Erythroblast (primary cell): ENCODE results near the gene LRRC75B.

Experiments
- DNase-seq, 2 experiments: peaks; one replicate each; lab custom pipeline; 2025; lab: John Stamatoyannopoulos, UW
- GATA1 ChIP-seq: IDR thresholded peaks from 2 replicates; pipeline ENCODE4 v1.6.1; 2011; ENCODE audit warnings: low read depth, mild to moderate bottlenecking, control low read depth, low read length, moderate library complexity
- POLR2A ChIP-seq: IDR thresholded peaks from 2 replicates; pipeline ENCODE4 v1.6.1; 2011; ENCODE audit warnings: mild to moderate bottlenecking, low read length

The LRRC75B gene

GRCh38 chr22:24543679-24544243 is 49.1 kb downstream of the LRRC75B start:
- no peak for TF ChIP-seq POLR2A
- TF ChIP-seq GATA1: no peak
- no peak for DNase-seq

DNA sequence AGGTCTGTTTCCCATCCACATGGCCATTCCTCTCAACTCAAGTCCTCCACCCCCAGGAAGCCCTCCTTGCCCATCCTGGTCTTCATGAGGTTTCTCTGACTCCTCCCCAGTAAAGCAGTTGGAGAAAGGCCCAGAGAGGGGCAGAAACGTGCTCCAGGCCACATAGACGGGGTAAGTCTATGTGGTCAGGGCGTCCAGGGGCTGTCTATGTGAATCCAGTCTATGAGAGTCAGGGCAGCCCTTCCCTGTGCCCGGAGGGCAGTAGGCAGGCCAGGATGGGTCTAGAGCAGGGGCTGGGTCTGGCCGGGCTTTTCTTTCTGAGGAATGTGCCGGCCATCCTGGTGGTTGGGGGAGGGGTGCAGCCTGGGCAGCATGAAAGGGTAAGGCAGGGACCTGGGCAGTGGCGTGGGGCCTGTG is 49.7 kb downstream of the LRRC75B start:
- no peak for TF ChIP-seq POLR2A
- TF ChIP-seq GATA1: no peak
- no peak for DNase-seq

- DNase-seq: no peak
- TF ChIP-seq POLR2A (no peak), GATA1 (no peak)
Measured at GRCh38 chr22:24542641-24543040, 50.2 kb downstream of the LRRC75B start.

DNA sequence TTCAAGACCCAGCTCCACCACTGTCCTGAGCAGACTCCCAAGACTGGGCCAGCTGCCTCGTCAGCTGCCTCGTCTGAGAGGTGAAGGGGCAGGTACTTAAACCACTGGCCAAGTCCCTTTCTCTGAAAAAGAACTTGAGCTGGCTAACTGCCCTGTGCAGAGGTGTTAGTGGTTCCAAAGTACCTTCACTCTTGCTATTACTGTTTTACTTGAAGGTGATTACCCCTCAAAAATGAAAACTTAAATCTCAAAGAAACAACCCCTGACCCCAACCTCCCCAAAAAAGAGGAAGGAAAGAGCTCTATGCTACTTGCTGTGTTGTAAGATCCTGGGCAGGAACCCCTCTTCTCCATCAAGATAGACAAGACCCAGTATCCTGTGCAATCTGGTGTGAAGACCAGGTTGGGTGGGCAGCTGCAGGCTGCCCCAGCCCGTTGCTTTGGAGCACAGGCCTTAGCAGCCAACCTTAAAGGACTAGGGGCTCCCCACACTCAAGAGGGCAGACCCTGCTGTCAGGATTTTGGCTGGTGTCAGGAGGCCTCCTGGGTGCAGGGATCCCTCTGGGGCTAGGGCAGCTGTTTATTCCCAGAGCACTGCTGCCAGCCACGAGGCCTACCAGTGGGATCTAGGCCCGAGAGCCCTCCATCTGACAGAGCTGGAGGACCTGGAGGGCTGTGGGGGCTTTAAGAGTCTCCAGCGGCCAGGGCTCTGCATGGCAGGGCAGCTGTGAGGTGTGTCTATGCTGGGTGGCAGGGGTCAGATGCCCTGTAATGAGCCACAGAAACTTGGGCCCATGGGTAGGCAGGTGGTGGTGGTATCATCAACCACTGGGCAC is 51.0 kb downstream of the LRRC75B start:
- no peak for TF ChIP-seq GATA1
- TF ChIP-seq POLR2A: no peak
- DNase-seq: no peak

DNA sequence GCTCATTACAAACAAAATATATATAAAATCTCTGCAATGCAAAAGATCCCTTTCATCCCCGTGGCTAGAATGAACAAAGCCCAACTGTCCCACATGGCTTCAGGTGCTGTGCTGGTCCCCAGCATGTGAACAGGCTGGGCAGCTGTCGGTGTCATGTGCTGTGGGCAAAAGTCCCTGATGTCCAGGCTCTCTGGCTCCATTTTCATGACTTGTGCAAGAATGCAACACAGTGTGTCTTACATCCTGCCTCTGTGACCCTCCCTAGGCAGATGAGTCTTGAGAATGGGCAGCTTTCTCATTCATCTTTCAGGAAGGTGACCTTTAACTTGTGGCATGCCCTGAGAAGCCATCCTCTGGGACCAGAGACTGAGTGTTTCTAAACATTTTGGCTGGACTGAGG is 52.4 kb downstream of the LRRC75B start:
- no peak for DNase-seq
- TF ChIP-seq POLR2A (no peak), GATA1 (no peak)

DNA sequence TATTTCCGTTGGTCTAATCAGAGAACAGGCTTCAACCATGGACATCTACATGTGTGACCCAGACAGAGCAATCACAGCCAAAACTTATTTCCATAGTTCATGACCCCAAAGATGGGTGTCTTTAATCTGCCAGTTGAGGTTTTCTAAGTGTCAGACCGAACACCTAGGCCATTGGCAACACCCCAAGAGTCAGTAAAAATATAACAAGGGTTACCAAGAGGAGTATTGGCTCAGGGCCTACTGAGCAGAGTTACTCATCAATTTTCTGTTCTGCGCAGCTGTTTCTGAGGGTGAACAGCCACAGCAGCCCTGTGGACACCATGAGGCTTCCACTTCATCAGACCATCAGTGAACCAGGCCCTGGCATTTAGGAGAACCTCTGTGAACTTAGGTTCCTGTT is 56.8 kb downstream of the LRRC75B start:
- DNase-seq: no peak
- TF ChIP-seq GATA1 (no peak), POLR2A (no peak)
